C4-2B (cell line): ENCODE data around the gene TMPRSS13.

Experiments
- CTCF ChIP-seq: fragments of 450-650 bp; conservative IDR thresholded peaks from 2 replicates; pipeline ENCODE4 v1.5.1; 2017; ENCODE audit warnings: mild to moderate bottlenecking
- ZFX ChIP-seq: fragments of 450-650 bp; IDR thresholded peaks from 2 replicates; pipeline ENCODE4 v1.6.1; 2017

- no peak for TF ChIP-seq CTCF
- TF ChIP-seq ZFX, result no peak
Measured at GRCh38 chr11:117876341-117877119, 52.7 kb downstream of the TMPRSS13 start, which contains the start of gene FXYD6.
